HG02970 (cell line): ENCODE data around the gene SORD.
"Not testable (repeated sequence)": the region's sequence is repeated elsewhere in the genome, so short reads cannot be mapped to it uniquely, and the experiment has no call there.

Experiments
- ATAC-seq: cut with Tn5 transposase; IDR thresholded peaks from one replicate; pipeline ENCODE4 v1.9.1; 2021; ENCODE audit warnings: mild to moderate bottlenecking, moderate library complexity, moderate number of reproducible peaks; ENCODE audit not compliant: unreplicated experiment, low FRiP score

Gene SORD

GRCh38 chr15:45058690-45059675 lies 36.0 kb downstream of the SORD start:
- ATAC-seq, result not testable (repeated sequence)

- ATAC-seq, result not testable (repeated sequence)
Measured at GRCh38 chr15:45062301-45062700, 39.3 kb downstream of the SORD start.

- ATAC-seq, result no peak
Measured at GRCh38 chr15:45064386-45064785, 41.4 kb downstream of the SORD start.

- ATAC-seq, result not testable (repeated sequence)
Measured at GRCh38 chr15:45069942-45070360, 47.0 kb downstream of the SORD start.

DNA sequence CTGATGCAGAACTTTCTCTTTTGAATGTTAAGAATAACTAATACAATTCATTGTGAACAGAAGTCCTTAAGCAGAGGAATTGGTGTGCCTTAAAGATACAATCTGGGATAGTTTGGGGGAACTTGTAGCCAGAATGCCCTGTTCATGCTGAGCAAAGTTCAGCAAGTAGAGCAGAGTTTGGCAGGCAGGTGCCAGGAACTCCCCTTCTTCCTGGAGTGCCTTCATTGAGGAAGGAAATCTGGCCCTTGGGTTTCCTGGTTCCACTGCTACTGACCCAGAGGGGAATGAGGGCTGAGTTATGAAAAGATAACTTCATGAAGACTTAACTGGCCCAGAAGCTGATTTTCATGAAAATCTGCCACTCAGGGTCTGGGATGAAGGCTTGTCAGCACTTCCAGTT lies 50.6 kb downstream of the SORD start:
- ATAC-seq, result not testable (repeated sequence)

DNA sequence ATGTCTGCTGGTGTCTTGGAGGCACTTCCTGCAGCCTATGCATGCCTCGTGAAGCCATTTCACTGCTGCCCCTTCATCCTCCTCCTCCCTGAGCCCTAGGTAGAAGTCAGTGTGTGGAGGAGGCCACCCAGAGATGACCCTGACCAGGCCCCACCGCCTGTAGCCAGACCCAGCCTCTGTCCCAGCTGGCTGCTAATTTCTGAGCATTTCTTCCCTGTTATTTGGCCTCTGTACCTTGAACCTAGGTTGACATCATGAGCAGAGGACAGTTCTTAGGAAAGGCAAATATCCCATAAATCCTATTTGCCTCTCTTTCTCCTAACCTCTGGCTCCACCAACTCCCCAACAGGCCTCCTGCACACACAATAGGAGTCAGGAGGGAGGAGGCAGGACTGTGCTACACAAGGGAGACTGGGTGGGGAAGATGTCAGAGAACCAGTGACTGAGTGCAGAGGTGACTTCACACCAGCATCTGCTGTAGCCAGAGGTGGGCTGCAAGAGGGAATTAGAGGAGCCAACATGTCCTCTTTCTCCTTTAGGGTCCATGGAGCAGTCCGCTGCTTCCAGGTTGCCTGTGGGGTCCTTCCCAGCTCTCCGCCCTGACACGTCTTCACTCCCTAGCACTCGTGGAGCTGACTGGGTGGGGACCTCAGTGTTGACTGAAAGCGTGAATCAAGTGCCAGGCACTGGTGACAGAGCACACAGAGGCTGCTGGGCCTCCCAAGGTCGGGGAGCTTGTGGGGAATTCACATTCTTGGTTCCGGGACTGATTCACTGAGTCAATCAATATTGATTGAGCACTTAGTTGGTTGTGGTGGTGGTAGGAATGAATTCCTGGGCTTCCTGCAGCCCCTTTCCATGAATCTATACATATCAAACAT lies 52.7 kb downstream of the SORD start:
- ATAC-seq, result not testable (repeated sequence)

DNA sequence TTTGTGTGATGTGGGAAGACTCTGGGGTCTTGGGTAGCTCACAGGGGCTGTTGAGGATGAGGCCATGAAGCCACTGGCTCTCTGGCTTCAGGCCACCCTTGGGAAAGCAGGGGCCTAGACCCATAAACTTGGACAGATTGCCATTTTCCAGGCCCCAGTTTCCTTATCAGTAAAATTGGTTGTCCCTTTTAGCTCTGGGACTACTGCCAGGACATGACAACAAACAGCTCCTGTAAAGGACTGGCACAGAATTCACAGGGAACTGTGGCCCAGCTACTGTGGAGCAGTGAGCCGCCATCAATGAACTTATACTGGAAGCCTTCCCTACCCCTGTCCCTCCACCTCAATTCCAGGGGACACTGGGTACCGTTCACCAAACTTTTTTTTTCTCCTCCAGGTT lies 54.4 kb downstream of the SORD start:
- ATAC-seq, result not testable (repeated sequence)

DNA sequence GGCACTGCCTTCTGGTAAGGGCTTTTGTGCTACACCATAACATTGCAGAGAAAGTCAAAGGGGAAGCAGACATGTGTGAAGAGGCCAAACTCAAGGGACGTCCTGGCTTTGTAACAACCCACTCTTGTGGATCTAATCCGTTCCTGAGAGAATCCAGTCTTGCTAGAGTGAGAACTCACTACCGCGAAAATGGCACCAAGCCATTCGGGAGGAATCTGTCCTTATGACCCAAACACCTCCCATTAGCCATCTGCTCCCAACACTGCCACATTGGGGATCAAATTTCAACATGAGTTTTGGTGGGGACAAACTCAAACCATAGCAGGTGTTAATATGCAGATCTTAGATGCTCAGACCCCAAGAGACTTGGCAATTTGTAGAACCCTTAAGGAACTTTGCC lies 56.2 kb downstream of the SORD start:
- not testable (repeated sequence) for ATAC-seq

GRCh38 chr15:45079628-45080246 lies 56.7 kb downstream of the SORD start:
- not testable (repeated sequence) for ATAC-seq

DNA sequence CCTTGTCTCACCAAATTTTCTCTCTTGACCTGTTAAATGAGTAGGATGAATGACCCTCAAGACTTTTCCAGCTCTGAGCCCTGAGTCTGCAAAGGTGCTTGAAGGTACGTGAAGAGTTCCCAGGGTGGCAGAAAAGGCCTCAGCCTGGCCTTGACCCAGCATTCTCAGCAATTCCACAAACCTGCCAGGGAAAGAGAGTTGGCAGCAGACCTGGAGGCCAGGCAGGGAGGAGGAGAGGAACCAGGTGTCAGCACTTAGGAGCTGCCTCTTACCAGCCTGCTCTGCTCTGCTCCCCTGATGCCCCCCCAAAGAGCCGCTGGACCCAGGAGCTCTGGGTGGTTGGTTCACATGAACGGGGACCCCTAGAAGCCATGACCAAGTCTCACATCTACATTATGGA lies 57.6 kb downstream of the SORD start:
- ATAC-seq, result not testable (repeated sequence)

- ATAC-seq, result not testable (repeated sequence)
Measured at GRCh38 chr15:45082412-45082811, 59.4 kb downstream of the SORD start.

GRCh38 chr15:45083223-45083622 lies 60.2 kb downstream of the SORD start:
- no peak for ATAC-seq

DNA sequence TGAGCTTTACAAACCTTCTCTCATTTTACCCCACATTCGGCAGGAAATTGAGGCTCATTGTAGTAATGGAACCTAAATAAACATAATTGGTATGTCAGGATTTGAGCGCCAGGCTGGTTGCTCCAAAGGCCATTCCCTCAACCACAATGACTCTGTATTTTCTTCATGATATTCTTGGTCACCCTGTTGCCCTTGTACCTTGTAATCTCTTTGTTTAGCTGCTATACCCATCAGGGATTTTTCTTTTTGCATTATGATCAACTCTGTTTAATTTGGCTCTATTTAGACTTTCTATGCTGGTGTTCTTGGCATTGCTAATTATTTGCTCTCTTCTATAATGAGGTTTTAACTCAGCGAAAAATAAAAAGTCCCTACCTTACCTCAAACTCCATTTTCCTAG lies 61.2 kb downstream of the SORD start:
- ATAC-seq, result no peak

- ATAC-seq, result no peak
Measured at GRCh38 chr15:45087513-45087912, 64.5 kb downstream of the SORD start.

DNA sequence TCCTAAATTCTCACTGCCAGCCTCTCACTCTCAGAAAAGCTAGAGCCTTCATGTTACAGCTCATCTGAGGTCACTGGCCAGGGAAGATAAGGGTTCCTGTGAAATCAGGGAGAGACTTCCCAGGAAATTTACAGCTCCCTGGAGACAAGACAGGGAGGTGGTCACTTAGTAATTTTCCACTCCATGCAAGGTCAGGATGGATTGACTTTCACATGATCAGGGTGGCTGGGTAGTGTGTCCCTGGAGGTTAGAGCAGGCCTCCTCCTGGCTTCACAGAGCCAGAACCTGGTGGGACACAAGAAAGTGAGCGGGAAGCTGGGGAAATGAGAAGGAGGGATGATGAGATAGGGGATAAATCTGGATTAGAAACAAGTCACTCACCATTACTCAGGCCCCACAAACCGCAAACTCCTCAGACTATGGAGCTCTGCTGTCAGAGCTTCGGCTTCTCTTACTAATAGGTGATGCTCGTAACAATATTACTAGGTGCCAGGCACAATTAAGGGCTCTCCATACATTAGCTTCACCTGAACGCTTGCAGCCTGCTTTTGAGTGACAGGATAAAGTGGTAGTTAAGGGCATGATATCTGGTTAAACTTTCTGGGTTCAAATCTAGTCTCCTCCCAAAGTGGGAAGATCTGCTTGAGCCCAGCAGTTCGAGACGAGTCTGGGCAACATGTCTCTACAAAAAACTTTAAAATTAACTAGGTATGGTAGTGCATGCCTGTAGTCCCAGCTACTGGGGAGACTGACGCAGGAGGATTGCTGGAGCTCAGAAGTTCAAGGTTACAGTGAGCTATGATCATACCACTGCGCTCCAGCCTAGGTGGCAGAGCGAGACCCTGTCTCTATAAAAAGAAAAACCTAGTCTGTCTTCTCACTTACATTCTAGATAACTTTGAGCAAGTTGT lies 66.1 kb downstream of the SORD start:
- ATAC-seq, result no peak

DNA sequence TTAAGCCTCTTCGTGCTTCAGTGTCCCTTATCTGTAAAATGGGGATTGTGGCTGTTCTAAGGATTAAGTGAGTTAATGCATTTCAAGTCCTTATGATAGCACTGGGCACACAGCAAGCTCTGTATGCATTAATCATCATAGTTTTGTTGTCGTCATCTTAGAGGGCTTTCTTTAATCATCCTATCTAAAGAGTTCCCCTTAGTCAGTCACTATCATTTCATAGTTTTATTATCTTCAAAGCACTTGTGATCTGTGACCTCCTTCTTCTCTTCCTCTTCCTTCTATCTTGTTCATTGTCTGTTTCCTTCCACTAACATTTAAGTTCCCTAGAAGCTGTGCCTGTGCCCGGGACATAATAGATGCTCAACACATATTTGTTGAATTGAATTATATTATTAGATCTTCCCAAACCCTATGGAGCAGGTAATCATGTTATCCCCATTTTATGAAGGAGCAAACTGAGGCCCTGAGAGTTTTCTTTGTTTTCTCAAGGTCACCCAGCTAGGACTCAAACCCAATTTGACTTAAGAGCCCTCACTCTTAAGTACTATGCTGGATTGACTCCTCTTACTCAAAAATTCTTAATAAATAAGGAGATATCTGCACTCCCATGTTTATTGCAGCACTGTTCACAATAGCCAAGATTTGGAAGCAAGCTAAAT lies 66.8 kb downstream of the SORD start:
- ATAC-seq, result no peak

DNA sequence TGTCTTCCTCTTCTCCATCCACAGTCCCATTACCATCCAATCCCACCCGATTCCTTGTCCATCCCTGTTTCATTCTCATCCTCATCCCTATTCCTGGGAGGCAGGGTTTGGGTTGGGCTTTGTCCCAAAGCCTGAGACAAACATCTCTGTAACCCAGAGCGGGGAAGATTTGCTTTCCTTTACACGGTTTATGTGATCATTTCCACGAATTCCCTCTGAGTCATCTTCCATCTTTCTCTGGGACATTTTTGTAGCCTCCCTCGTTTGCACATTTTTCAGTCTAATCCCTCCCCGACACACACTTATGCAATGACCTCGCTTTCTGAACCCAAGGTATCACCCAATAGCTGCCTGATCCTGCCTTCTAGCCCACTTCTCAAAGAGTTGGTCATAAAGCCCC lies 68.2 kb downstream of the SORD start:
- ATAC-seq, result no peak

GRCh38 chr15:45091576-45091975 lies 68.6 kb downstream of the SORD start:
- ATAC-seq, result no peak

GRCh38 chr15:45093013-45093412 lies 70.0 kb downstream of the SORD start:
- no peak for ATAC-seq
